ENCODE results near the gene IGSF3. TPM values are rescaled to one million over a fixed set of nuclear protein-coding genes. Genes with fewer than 3 reads are reported as not detected.
"Not testable (repeated sequence)": the region's sequence is repeated elsewhere in the genome, so short reads cannot be mapped to it uniquely, and the experiment has no call there.

The IGSF3 gene
- total RNA-seq, 1 donor from 2014 or later: 3.8 TPM

DNA sequence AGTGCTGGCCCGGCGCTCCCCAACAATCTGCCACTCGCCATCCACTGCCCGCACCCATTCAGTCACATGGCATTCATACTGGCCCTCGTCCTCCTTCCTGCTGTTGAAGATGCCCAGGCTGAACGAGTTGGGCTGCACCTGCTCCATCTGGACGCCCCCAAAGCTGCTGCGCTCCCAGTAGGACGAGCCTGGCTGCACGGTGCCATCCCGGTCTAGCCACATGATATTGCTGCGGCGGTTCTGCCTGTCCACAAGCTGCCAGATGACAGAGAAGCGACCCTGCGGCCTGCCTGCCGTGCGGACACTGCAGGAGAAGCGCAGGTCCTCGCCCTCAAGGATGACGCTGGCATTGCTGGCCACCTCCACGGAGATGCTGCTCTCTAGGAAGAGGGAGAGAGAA is 63.9 kb downstream of the IGSF3 start:
- not testable (repeated sequence) for DNase-seq (ENCODE audit: low read depth)

DNA sequence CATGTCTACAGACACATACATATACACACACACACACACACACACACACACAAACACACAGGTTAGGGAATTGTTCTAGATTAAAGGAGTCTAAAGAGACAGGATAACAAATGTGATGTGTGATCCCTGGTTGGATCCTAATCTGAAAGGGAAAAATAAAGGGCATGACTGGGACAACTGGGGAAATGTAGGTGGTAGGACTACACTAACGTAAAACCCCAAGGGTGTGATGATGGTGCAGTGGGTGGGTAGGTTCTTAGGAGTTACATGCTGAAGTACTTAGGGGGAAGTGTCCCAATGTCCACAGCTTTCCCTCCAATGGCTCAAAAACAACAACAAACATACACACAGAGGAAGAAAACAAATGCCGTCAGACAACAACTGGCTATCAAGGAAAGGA is 68.2 kb downstream of the IGSF3 start:
- not testable (repeated sequence) for DNase-seq (ENCODE audit: low read depth)

DNA sequence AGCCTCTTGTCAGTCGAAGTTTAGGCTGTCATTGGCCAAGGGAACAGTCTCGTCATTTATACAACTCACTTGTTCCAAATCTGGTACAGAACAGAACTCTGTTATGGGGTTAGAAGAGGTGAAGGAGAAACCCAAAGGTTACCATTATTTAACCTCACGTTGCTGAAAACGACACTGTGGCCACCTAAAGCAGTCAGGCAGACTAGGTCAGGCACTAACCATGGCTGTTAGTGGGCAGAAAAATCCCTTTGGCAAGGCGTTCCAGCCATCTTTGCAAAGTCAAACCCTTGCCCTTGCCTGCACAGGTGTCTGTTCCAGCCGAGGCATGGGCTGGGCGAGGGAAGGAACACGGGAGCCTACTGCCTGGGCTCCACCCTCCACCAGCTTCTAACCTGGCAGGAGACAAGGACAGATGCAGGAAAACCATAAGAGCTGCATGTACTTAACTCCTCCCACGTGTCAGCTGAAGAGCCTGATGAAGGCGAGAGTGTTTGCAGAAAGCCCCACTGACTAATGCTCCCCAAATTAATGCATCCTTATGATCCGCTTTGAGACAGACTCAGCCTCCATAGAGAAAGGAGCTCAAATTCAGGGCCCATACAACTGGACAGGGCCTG is 69.0 kb downstream of the IGSF3 start:
- DNase-seq (ENCODE audit: low read depth): not testable (repeated sequence)

DNA sequence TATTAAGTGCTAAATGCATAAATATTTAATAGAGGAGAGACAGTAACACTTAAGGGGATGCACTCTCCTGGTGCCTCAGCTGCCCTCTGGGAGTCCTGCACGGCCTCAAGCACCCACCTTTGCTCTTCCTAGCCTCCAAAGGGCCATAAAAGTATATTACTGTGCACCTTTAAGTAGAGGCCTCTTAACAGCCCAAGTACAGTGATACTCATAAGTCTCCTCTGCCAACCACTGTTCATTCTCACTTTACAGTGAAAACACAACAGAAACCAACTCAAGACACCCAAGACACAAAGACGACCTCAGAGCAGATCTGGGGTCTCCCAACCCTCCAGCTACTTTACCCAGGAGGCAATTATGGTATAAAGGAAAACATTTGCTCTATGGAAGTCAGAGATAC is 70.1 kb downstream of the IGSF3 start:
- not testable (repeated sequence) for DNase-seq (ENCODE audit: low read depth)

DNA sequence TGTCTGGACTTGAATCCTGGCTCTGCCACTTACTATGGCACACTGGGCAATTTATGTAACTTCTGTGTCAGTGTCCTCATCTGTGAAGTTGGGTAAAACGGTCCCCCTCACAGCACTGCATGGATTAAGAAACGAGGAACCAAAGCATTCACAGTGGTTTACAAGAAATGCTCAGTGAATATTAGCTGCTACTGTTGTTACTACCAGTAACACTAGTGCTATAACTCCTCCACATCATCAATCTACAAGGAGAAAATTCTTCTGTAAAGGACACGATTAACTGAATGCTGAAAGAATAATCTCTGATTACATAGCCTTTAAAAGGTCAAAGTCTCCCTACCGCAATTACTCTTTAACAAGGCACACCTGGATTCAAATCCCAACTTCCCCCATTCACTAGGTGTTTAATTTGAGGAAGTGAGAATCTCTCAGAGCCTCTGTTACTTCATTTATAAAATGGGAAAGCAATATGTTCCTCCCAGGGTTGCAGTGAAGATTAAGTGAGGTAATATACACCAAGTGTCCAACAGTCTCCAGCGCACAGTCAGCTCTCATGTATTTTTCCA is 70.7 kb downstream of the IGSF3 start:
- not testable (repeated sequence) for DNase-seq (ENCODE audit: low read depth)

DNA sequence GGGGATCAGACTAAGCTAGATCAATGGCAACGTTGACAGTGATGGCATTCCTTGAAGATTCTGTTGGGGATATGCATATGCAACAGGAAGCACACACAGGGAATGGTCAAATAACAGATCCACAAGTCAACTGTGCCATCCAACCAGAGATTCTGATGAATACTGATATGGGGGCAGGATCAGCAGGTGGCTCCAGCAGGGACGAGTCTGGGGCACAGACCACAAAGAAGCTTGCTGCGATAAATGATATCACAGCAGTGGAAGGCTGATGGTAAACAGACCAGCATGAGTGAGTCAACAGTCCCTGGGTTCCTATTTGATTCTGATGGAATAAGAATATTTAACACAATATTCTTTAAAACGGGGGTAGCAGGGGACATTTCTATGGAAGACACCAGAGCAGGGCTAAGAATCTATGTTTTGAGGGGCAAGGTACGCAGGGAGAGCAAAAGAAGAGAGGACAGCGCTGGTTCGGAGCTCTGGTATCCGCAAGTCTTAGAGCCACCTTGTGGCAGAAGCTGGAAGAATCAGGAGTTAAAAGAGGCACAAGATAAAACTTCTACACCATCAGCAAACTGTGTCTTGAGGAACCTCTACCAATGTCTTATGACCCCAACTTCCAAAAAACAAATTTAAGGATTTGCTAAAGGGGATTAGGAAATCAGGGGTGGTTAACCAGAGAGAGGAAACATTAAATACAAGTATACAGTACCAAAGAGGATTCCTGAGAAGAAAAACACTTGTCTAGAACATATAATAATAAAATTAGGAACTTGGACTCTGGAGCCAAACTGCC is 71.4 kb downstream of the IGSF3 start:
- peak; percentile 50 for DNase-seq (ENCODE audit: low read depth)

DNA sequence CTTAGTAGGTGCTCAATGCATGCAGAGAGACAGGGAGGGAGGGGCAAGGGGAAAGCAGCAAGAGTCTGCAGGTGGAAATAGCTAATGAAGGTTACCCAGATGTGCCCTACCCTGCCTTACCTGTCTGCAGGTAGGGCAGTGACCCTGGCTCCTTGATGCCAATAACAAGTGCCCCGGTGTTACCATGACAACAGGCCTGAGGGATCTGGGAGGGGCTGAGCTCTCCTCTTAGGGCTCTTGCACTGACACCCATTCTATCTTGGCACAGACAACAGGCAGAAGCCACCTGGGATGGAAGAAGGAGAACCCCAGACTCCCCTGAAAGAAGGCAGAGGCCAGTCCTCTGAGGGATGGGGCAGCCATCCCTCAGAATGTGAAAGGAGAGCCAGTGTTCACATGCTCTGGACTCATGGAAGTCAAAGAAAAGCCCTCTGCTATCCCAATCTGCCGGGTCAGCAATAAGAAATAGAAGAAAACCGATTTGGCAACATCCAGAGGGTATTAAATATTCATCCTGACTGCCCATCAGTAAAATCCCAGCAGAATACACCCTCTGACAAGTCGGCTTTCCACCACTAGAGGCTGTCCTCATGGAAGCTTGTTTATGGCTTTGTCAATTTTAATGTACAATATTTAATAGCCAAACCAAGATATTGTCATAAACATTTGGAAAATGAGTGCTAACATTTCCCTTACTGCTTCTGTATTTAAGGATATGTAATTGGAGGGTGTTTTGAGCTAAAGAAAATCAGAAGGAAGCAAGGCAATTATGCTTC is 72.3 kb downstream of the IGSF3 start:
- peak; percentile 17 for DNase-seq (ENCODE audit: low read depth)

DNA sequence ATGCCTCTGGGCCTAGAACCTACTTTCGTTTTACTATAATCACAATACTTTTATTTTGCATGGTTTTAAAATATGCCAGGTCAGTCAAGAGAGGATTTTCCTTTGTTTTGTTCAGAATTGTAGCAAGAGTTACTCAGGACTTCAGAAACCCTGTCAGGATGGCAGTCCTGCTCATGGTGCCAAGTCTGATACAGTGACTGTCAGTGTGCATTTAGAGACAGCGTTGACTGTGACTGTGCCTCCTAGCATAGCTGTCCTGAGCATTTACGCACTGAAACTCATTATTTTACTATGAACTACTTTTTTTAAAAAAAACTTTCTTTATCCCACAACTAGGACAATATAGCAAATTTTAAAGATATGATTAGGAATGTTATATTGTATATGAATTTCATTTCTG is 73.6 kb downstream of the IGSF3 start:
- DNase-seq (ENCODE audit: low read depth): not testable (repeated sequence)

DNA sequence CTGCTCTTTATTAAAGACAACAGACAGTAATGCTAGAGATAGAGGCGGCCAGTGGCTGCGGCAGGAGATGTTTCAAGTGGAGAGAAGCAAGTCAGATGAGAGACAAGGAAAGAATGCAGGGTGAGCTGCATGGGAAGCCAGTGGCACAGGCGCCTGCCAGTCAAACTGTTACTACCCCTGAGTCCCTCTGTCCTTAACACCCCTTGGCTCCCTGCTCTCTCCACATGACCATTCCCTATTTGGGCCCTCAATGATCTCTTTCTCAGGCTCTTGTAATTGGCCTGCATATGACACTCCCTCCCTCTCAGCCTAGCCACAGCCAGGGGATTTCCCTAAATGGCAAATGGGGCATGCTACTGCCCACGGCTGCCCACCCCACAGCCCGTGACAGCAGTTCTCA is 74.1 kb downstream of the IGSF3 start:
- not testable (repeated sequence) for DNase-seq (ENCODE audit: low read depth)

DNA sequence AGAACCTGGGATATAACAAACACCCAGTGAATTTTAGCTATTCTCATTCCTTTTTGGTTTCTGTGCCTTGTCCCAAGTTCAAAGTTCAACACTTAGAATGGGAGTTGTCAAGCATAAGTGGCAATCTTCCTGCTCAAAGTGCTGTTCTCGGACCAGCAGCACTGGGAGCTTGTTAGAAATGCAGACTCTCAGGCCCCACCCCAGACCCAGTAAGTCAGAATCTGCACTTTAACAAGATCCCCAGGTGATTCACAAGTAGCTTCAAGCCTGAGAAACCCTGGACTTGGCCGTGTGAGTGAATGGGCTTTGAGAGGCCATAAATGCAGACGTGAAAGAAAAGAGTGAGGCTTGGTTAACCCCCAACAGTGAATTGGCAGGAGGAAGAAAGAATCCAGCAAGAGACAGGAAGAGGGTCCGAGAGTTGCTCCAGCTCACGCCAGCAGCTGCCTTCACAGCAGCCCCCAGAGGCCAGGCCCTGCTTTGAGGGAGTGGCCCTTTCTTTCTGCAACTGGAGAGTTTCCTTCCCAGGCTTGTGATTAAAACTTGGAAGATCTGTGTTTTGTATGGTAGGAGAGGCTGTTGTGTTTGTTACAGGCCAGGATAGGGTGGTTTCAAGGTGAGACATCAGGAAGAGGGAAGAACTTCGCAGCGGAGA is 75.5 kb downstream of the IGSF3 start:
- DNase-seq (ENCODE audit: low read depth): not testable (repeated sequence)

DNA sequence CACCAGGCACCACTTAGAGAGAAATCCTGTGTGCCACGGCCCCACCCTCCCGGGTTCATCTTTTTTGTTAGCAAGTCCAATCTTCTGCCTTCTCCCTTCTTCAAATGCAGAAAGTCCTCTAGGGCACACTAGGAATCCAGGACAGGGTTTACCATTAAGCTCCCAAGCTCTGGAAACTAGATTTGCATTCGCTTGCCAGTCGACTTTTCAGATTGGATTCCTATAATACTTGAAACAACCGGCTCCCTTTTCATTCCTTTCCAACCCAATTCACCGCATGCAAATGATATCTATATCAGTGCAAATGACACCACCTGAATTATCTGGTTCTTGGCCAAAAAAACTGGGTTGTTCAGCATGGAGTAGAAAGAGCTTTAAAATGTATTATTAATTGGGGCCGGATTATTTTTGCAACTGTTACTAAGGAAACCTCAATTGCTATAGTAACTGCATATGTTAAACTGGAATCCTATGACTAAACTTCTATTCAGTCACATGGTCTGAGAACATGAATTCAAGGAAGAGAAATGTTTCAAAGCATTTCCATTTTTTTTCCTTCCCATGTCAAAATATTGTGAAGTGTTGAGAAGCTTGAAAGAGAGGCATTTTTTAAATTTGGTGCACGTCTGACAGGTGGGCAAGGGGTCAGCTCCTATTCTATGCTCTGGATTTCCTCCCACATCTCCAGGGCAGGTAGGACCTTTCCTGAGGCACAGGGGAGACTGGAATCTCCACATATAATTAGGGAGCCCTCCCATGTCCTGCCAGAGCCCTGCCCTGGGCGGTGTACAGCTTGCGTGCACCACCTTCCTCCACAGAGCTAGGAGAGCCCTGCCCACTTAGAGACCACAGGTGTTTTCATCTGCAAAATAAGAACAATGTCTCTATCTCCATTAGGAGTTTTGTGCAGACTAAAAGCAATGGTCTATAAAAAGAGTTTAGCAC is 76.3 kb downstream of the IGSF3 start:
- DNase-seq (ENCODE audit: low read depth): not testable (repeated sequence)

DNA sequence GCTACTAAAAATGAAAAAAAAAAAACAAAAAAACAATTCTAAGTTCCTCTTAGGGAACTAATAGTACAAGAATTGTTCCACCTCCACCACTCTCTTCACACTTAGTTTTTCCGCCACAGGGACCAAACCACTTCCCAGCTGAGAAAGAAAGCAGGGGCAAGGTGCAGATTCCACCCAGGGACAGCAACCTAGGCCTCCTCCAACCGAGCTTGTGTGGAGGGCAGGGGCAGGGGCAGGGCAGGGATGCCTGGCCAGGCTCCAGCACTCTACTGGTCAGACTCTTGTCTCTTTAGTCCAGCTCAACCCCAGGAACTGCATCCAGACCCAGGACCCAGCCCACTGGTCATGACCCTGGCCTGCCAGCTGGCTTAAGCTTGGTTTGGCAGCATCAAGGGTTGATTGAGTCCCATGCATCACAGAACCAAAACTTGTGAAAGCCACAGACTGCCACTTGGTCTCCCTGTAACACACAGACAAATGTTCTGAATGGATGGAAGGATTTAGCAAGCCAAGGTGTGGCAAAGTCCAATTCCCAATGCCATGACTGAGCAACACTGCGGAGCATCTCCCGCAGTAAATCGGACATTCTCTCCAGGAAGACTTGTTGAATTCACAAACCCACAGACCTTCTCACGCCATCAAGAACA is 77.1 kb downstream of the IGSF3 start:
- peak; percentile 45 for DNase-seq (ENCODE audit: low read depth)

DNA sequence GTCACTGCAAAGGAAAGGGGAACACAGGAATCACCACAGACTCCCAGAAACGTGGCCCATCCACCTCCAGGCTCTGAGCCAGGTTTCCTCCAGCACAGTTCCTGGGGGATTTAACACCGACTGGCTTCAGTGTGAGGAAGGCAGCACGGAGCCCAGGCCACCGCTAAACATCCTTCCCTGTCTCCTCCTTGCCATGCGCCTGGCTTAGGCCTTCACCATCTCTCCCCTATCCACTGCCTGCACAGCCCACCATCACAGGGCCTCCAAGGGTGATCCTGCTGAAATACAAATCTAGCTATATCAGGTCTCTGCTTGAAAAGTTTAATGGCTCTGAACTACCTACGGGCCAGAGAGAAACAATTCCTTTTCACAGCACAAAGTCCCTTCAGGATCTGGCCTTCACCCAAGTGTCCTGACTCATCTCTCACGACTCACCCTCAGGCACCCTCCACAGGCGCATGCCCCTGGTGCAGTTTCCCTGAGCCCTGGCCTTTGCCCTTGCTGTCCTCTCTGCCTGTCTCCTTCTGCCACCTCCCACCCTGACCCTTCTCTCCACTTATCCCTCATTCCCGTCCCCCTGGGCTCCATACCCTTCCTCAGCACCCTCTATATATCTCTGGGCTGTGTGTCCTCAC is 78.3 kb downstream of the IGSF3 start:
- peak; percentile 39 for DNase-seq (ENCODE audit: low read depth)

DNA sequence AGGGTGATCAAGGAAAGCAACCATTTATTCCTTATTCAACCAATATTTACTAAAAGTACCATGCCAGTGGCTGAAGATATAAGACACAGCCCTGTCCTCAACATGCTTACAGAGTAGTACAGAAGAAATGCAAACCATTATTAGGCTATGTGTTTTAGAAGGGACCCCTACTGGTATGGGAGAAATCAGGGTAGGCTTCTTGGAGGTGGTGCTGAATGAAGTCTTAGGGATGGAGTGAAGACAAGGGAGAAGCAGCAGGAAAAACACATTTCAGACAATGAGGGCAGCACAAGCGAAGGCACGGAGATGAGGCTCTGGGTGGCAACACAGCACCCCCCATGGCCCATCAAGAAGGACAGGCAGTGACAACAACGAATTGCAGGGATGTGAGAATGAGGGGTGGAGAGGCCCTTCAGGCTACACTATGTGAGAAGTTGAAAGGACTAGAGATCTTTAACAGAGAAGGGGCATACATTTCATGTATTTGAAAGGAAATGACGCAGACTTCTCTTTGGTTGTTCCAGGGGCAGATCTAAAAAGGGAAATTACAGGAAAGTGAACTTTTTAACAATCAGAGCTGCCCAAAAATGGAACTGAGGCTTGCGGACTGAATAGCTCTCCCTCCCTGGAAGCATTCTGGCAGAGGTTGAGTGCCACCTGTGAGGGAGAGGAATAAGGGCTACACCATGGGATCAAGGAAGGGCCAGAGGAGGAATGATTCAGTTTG is 79.9 kb downstream of the IGSF3 start:
- DNase-seq (ENCODE audit: low read depth): no peak

DNA sequence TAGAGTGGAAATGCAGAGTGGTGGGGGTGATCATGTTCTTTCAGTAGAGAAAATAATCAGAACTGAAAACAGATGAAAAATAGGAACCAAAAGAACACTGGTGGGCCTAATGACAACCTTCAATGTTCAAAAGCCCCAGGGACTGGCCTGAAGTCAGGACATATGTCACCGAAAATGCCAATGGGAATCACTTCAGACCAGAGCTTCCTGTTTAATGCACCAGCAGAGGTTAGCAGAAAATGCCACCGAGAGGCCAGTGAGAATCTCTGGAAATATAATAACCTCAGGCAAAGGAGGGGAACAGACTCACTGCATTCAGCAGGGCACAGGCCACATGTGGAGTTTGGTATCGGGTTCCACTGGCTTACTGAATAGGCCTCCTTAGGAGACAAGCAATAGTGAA is 80.8 kb downstream of the IGSF3 start:
- DNase-seq (ENCODE audit: low read depth): peak; percentile 64

DNA sequence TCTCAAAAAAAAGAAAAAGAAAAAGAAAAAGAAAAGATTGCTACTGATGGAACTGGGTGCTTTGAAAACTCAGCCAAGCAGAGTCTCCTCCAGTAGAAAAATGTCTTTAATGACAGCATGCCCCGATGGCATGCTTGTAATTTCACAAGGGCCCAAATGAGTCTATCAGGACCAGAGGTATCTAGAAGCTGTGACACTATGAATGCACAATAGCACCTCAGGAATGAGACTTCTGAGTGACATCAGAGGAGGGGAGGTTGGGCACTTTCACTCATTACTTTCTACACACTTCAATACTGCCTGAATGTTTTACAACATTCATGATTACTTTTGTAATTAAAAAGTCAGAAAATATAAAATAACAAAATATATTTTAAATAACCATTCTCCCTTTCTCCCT is 81.6 kb downstream of the IGSF3 start:
- DNase-seq (ENCODE audit: low read depth): no peak

DNA sequence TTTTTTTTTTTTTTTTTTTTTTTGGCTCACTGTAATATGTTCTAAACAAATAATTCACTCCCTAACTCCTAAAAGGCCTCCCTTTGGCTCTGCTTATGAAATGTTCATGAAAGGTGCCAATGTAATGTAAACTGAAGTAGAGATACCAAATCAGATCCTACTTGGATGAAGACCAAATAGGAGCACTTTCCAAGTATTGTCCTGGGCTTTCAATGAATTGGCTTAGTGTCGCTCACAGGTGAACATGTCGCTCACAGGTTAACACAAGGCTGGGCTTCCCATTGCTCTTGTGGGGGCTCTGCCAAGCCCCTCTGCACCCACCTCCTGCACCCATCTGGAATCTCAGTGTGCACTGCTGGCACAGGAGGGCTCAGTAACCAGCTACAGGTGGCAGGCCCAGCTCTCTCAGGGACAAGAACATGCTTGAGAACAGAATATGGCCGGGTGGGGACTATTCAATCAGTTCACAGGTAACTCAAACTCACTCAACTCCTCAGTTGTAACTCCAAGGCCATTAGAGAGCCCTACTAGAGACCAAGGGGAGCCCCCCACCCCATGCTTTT is 86.1 kb downstream of the IGSF3 start:
- no peak for DNase-seq (ENCODE audit: low read depth)
